GM12878 (cell line): Measurements from ENCODE around the gene CGGBP1. TPM values are rescaled to one million over a fixed set of nuclear protein-coding genes. Genes with fewer than 3 reads are reported as not detected.
A peak's percentile ranks its signal among the peaks of the same experiment; 100 is the strongest.

ENCODE experiments used
- ATAC-seq: fragments of 200-7000 bp; cut with Tn5 transposase; 3 replicates; pipeline ENCODE4 v1.9.1; 2020; ENCODE audit warnings: mild to moderate bottlenecking, moderate library complexity
- Bru-seq: library from RNA; stranded (reverse); fragments of 400-500 nt; gene quantifications from one replicate; lab custom pipeline; 2021; lab: Mats Ljungman, UMichigan
- BruChase-seq, 2 experiments: library from RNA; stranded (reverse); fragments of 400-500 nt; gene quantifications; one replicate each; lab custom pipeline; 2021; lab: Mats Ljungman, UMichigan
- BruUV-seq: library from RNA; stranded (reverse); fragments of 400-500 nt; replicated peaks from 2 replicates; lab custom pipeline; 2021; lab: Mats Ljungman, UMichigan
- CTCF ChIA-PET: fragments of 300-600 bp; sonication (Branson Sonifier 250); formaldehyde crosslinking; extraction: SDS; loops from one replicate; lab custom pipeline; 2021; ENCODE audit warnings: inconsistent platforms; lab: Yijun Ruan, JAX
- POLR2A ChIA-PET: fragments of 350-600 bp; formaldehyde crosslinking; extraction: SDS; loops from one replicate; lab custom pipeline; 2021; ENCODE audit warnings: inconsistent platforms; lab: Charles Lee
- RAD21 ChIA-PET: fragments of 300-600 bp; sonication (Branson Sonifier 250); formaldehyde crosslinking; loops from one replicate; lab custom pipeline; 2023; ENCODE audit warnings: antibody characterized with exemption; ENCODE audit not compliant: unreplicated experiment; lab: Charles Lee
- SMC1A ChIA-PET: fragments of 300-600 bp; sonication (Branson Sonifier 250); formaldehyde crosslinking; loops from one replicate; lab custom pipeline; 2023; ENCODE audit not compliant: unreplicated experiment, uncharacterized antibody; lab: Charles Lee
- DNase-seq: peaks from one replicate; pipeline ENCODE4 v3.0.0-alpha.2; 2011; ENCODE audit warnings: low read depth, low spot score
- FAIRE-seq: peaks from 3 replicates; lab custom pipeline; 2011; peaks lifted over from hg19 to GRCh38; lab: Jason Lieb, UNC
- H2AFZ ChIP-seq: 2 replicates; pipeline ENCODE4 v1.6.0; 2011; ENCODE audit warnings: low read depth, low read length, control low read depth; ENCODE audit not compliant: control insufficient read depth
- H3K27ac ChIP-seq: 2 replicates; pipeline ENCODE4 v1.5.1; 2011; ENCODE audit warnings: control low read depth; ENCODE audit not compliant: control insufficient read depth, insufficient read depth
- H3K27me3 ChIP-seq, 2 experiments: replicated peaks in 1 of 2; 2 replicates each; pipeline versions ENCODE4 v1.6.0 to v1.6.1; 2011; ENCODE audit warnings: low read length in 1 of 2; ENCODE audit not compliant: control insufficient read depth in 2 of 2, insufficient read depth in 2 of 2
- H3K36me3 ChIP-seq, 2 experiments: 2 replicates each; pipeline ENCODE4 v1.5.1; 2011; ENCODE audit warnings: low read length in 1 of 2; ENCODE audit not compliant: control insufficient read depth in 2 of 2, insufficient read depth in 2 of 2
- H3K4me1 ChIP-seq: 2 replicates; pipeline ENCODE4 v1.6.1; 2011; ENCODE audit warnings: mild to moderate bottlenecking, low read length, moderate library complexity, mixed read lengths; ENCODE audit not compliant: control insufficient read depth, insufficient read depth
- H3K4me2 ChIP-seq: 2 replicates; pipeline ENCODE4 v1.6.0; 2011; ENCODE audit warnings: control low read depth; ENCODE audit not compliant: control insufficient read depth, insufficient read depth
- H3K4me3 ChIP-seq: fragments of 200-600 bp; sonication (generic); 2 replicates; pipeline ENCODE4 v1.5.1; 2016
- H3K79me2 ChIP-seq: 2 replicates; pipeline ENCODE4 v1.6.0; 2011; ENCODE audit warnings: low read length; ENCODE audit not compliant: control insufficient read depth, insufficient read depth
- H3K9ac ChIP-seq: 2 replicates; pipeline ENCODE4 v1.8.0; 2011; ENCODE audit warnings: low read length, control low read depth, mixed read lengths; ENCODE audit not compliant: control insufficient read depth, insufficient read depth
- H3K9me3 ChIP-seq: replicated peaks from 3 replicates; pipeline ENCODE4 v1.5.1; 2011; ENCODE audit warnings: mild to moderate bottlenecking, low read length; ENCODE audit not compliant: control insufficient read depth, insufficient read depth
- H4K20me1 ChIP-seq: 2 replicates; pipeline ENCODE4 v1.6.0; 2011; ENCODE audit not compliant: control insufficient read depth, insufficient read depth
- ATF7 ChIP-seq: fragments of 450-650 bp; IDR thresholded peaks from 2 replicates; pipeline ENCODE4 v1.6.1; 2016; ENCODE audit warnings: low read depth, mild to moderate bottlenecking
- CBX3 ChIP-seq: fragments of 200-600 bp; sonication (generic); IDR thresholded peaks from 2 replicates; pipeline ENCODE4 v1.6.1; 2016; ENCODE audit warnings: low read depth, borderline replicate concordance
- CEBPZ ChIP-seq: fragments of 150-350 bp; IDR thresholded peaks from 2 replicates; pipeline ENCODE4 v1.6.1; 2016; ENCODE audit warnings: low read depth, low read length
- CHD4 ChIP-seq: fragments of 200-600 bp; sonication (generic); IDR thresholded peaks from 2 replicates; pipeline ENCODE4 v1.6.1; 2016; ENCODE audit warnings: mild to moderate bottlenecking
- JUNB ChIP-seq: IDR thresholded peaks from 2 replicates; pipeline ENCODE4 v1.6.1; 2016; ENCODE audit warnings: antibody characterized with exemption, mild to moderate bottlenecking
- LARP7 ChIP-seq: fragments of 450-650 bp; IDR thresholded peaks from 2 replicates; pipeline ENCODE4 v1.6.1; 2017; ENCODE audit warnings: mild to moderate bottlenecking
- MEF2A ChIP-seq: IDR thresholded peaks from 2 replicates; pipeline ENCODE4 v1.6.1; 2011; ENCODE audit warnings: low read depth, mild to moderate bottlenecking, low read length, moderate library complexity; ENCODE audit not compliant: insufficient read depth
- NRF1 ChIP-seq: conservative IDR thresholded peaks from 2 replicates; pipeline ENCODE4 v1.6.1; 2011; ENCODE audit warnings: mild to moderate bottlenecking, low read depth, low read length, improper control_type of control experiment
- SIN3A ChIP-seq: IDR thresholded peaks from 2 replicates; pipeline ENCODE4 v1.6.1; 2012; ENCODE audit warnings: low read depth, low read length, improper control_type of control experiment
- SREBF2 ChIP-seq: IDR thresholded peaks from 2 replicates; pipeline ENCODE4 v1.6.1; 2012; ENCODE audit warnings: mild to moderate bottlenecking, low read length
- TBL1XR1 ChIP-seq: IDR thresholded peaks from 2 replicates; pipeline ENCODE4 v1.6.1; 2012; ENCODE audit warnings: low read depth, low read length, improper control_type of control experiment
- ZNF207 ChIP-seq: fragments of 450-650 bp; IDR thresholded peaks from 2 replicates; pipeline ENCODE4 v1.6.1; 2014; ENCODE audit warnings: antibody characterized with exemption, mild to moderate bottlenecking, borderline replicate concordance
- ZNF622 ChIP-seq: fragments of 450-650 bp; IDR thresholded peaks from 2 replicates; pipeline ENCODE4 v1.6.1; 2017; ENCODE audit warnings: mild to moderate bottlenecking, inconsistent platforms
- ZZZ3 ChIP-seq: IDR thresholded peaks from 2 replicates; pipeline ENCODE4 v1.6.1; 2011; ENCODE audit warnings: low read depth; ENCODE audit not compliant: control insufficient read depth, insufficient read length
- WGBS: methylation state at CpG from one replicate; pipeline ENCODE4 v1.1.6; 2016; ENCODE audit warnings: low lambda C conversion rate; ENCODE audit not compliant: insufficient replicate concordance, insufficient coverage; ENCODE audit errors: missing lambda C conversion rate; 5-methylcytosine and 5-hydroxymethylcytosine counted together
- in situ Hi-C: fragments of 300-500 bp; cut with MboI; formaldehyde crosslinking; loops from 9 replicates; pipeline ENCODE4 v1.14.3; 2018; ENCODE audit warnings: mixed read lengths
- intact Hi-C: fragments of 100-400 bp; cut with micrococcal nuclease; formaldehyde crosslinking; loops from one replicate; pipeline ENCODE4 v1.14.2; 2022; ENCODE audit not compliant: unreplicated experiment
- long read RNA-seq, 2 experiments: library from polyadenylated mRNA; unstranded; transcript quantifications; one replicate each; pipeline ENCODE4 v2.0.0, GENCODE V29; 2019 to 2020
- polyA minus RNA-seq, 3 experiments: library from RNA; depleted of rRNA, polyadenylated mRNA; stranded (reverse); fragments of >200 nt; gene quantifications; 2 replicates each; pipeline ENCODE4 v1.2.3, GENCODE V29; 2011
- polyA plus RNA-seq, 11 experiments: library from polyadenylated mRNA; depleted of rRNA in 4 of 11; unstranded in 6 of 11; stranded (reverse) in 5 of 11; fragments of >200 nt; fragmentation: Nextera tagmentation in 4 of 11; fragmentation: Illumina TruSeq in 1 of 11; extraction: Ambion mirVana in 4 of 11; extraction: Trizol in 1 of 11; gene quantifications; 1 replicate in 1 of 11; 2 replicates in 10 of 11; pipeline versions ENCODE4 v1.2.1 to v1.2.3, GENCODE V29; 2011 to 2016; ENCODE audit warnings: inconsistent platforms in 2 of 11, missing spikeins in 2 of 11, low read depth in 1 of 11
- total RNA-seq, 4 experiments: library from RNA; depleted of rRNA in 3 of 4; stranded (reverse); fragments of >200 nt in 3 of 4; fragmentation: Illumina TruSeq in 1 of 4; extraction: Trizol in 1 of 4; gene quantifications; 2 replicates each; pipeline versions ENCODE4 v1.2.1 to v1.2.3, GENCODE V29; 2013 to 2021

CGGBP1 gene
- 108 and 113 TPM in 2 replicates for total RNA-seq (2013; cell fraction: nucleolus; rRNA removed)
- total RNA-seq (2014; rRNA removed) = 30.3 and 41.3 TPM in 2 replicates
- 45.3 and 53.3 TPM in 2 replicates for total RNA-seq (2014; rRNA removed; fragmentation: Illumina TruSeq; extraction: Trizol)
- 55.9 and 56.8 TPM in 2 replicates for total RNA-seq (2021)
- 24.4 TPM for polyA plus RNA-seq (2011; ENCODE audit: low read depth)
- 75.8 and 96.1 TPM in 2 replicates for polyA plus RNA-seq (2011; rRNA removed)
- polyA plus RNA-seq (2011; cell fraction: cytosol; rRNA removed) = 34.6 and 39.3 TPM in 2 replicates
- polyA plus RNA-seq (2011; cell fraction: nucleus; rRNA removed) = 62.9 and 83.0 TPM in 2 replicates
- polyA plus RNA-seq (2012) = 30.2 and 42.1 TPM in 2 replicates
- polyA plus RNA-seq (2014; fragmentation: Illumina TruSeq; extraction: Trizol) = 55.6 and 64.2 TPM in 2 replicates
- 10 to 100 TPM; 27.8 to 30.0 TPM for polyA plus RNA-seq (2014; fragmentation: Nextera tagmentation; extraction: Ambion mirVana)
- 33.7 and 43.4 TPM in 2 replicates for polyA plus RNA-seq (2014; rRNA removed)
- 10 to 100 TPM; 59.2 to 65.5 TPM for polyA plus RNA-seq (2016; fragmentation: Nextera tagmentation; extraction: Ambion mirVana)
- 65.3 and 72.8 TPM in 2 replicates for polyA minus RNA-seq (2011; rRNA and poly(A)+ RNA removed)
- 14.2 and 22.1 TPM in 2 replicates for polyA minus RNA-seq (2011; cell fraction: cytosol; rRNA and poly(A)+ RNA removed)
- polyA minus RNA-seq (2011; cell fraction: nucleus; rRNA and poly(A)+ RNA removed) = 33.4 and 36.2 TPM in 2 replicates
- percentile 61 among the genes with signal in this experiment for Bru-seq, nascent RNA
- BruChase-seq, experiment 1, labeled RNA remaining after a 6-hour chase = percentile 75 among the genes with signal in this experiment
- BruChase-seq, experiment 2, labeled RNA remaining after a 2-hour chase = percentile 71 among the genes with signal in this experiment
- long read RNA-seq, experiment 1, full-length matches to known transcripts = 13 of 14 reads
- long read RNA-seq, experiment 1, partial matches to known transcripts = 0 of 14 reads
- long read RNA-seq, experiment 1, other reads (novel, unspliced or antisense) = 1 of 14 reads
- long read RNA-seq, experiment 2, full-length matches to known transcripts = 55 of 88 reads
- long read RNA-seq, experiment 2, partial matches to known transcripts = 3 of 88 reads
- long read RNA-seq, experiment 2, other reads (novel, unspliced or antisense) = 30 of 88 reads

- peak; percentile 93 for ATAC-seq
- Histone ChIP-seq H3K27ac (peak within 1 kb of the TSS; percentile 86), H3K4me2 (peak within 1 kb of the TSS; percentile 80), H3K27me3 (no peaks in the 10 kb centered on the region), H3K9ac (peak within 1 kb of the TSS; percentile 90), H3K79me2 (peaks cover 67% of the 10 kb centered on the region), H2AFZ (peak within 1 kb of the TSS; percentile 87), H4K20me1 (no peaks in the 10 kb centered on the region; the same call in 1 of the 2 replicates), H3K4me3 (peak within 1 kb of the TSS; percentile 94), H3K9me3 (no peaks in the 10 kb centered on the region; the same call in 2 of the 3 replicates), H3K4me1 (peaks cover 2% of the 10 kb centered on the region; the same call in 1 of the 2 replicates), H3K36me3 (peaks cover 5 to 14% of the 10 kb centered on the region in 2 experiments; a peak in 3 of 4 replicates)
- intact Hi-C loops = loop anchor here (2.0 kb wide), 1 partner anchor 92 kb away; no protein-coding TSS in a partner anchor
- BruUV-seq = no TSS peak
- under 1% methylated on average over 51 of the region's 76 CpGs for WGBS
- in situ Hi-C loops = no loop called here
- DNase-seq = peak; percentile 95
- POLR2A ChIA-PET = interaction anchor here (0.8 to 1.9 kb wide), 5 partner anchors 9 to 95 kb away, joined by 3 to 27 read pairs (median 4); partner anchors contain the start of gene C3orf38
- CTCF ChIA-PET = interaction anchor here (0.7 to 1.5 kb wide), 5 partner anchors 27 to 300 kb away, joined by 3 to 6 read pairs (median 3); no protein-coding TSS in a partner anchor
- peak; percentile 66 for FAIRE-seq
- SMC1A ChIA-PET = interaction anchor here (0.7 to 3.0 kb wide), 5 partner anchors 27 to 656 kb away, joined by 3 to 17 read pairs (median 4); partner anchors contain the start of gene C3orf38
- RAD21 ChIA-PET = interaction anchor here (0.6 to 2.2 kb wide), 7 partner anchors 9 to 94 kb away, joined by 3 to 12 read pairs (median 3); no protein-coding TSS in a partner anchor
- no peak for TF ChIP-seq NRF1
- TF ChIP-seq CHD4 = no peak
- no peak for TF ChIP-seq JUNB
- TF ChIP-seq ZNF622 = no peak
- TF ChIP-seq CBX3 = no peak
- TF ChIP-seq ZZZ3 = no peak
- TF ChIP-seq SREBF2 = no peak
- TF ChIP-seq LARP7 = peak; percentile 90
- 0 out of 2 replicates have a peak, but pooled peaks have one; percentile 23 for TF ChIP-seq MEF2A
- TF ChIP-seq TBL1XR1 = no peak
- no peak; the same call in 1 of the 2 replicates for TF ChIP-seq ATF7
- peak; percentile 96 for TF ChIP-seq CEBPZ
- peak; percentile 72; the same call in 1 of the 2 replicates for TF ChIP-seq SIN3A
- no peak; the same call in 1 of the 2 replicates for TF ChIP-seq ZNF207
Measured at GRCh38 chr3:88058581-88059379, at the start of gene CGGBP1, which contains the start of gene ZNF654. CGGBP1 (minus strand) TSS chr3:88059005; CDS start chr3:88055976, 3,029 bp downstream. ZNF654 (plus strand) TSS chr3:88059255; CDS start chr3:88059320, 65 bp downstream.
